GM04503 (cell line): ENCODE measurements around the gene FHIT.

Experiments
- DNase-seq: peaks from one replicate; pipeline ENCODE4 v3.0.0-alpha.2; 2012; ENCODE audit warnings: low read depth

The FHIT gene

GRCh38 chr3:60325610-60326170 is 925.6 kb downstream of the FHIT start:
- no peak for DNase-seq

DNA sequence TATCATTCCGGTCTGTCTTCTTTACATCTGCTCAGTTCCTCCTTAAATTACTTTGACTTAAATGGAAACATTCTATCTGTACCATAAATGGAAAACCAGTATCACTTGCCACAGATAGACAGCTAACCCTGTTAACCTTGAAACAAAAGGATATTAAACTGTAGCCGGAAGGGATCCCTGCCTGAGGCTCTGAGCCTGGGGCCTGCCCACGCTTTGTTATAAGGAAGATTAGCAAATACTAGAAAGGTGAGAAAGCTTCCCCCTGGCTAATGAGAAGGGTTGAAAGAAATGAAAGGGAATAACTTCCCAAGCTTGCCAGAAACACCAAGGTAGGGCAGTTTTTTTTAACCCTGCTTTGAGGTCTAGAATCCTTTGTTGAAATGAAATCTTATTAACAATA is 927.6 kb downstream of the FHIT start:
- no peak for DNase-seq

GRCh38 chr3:60323180-60323579 is 928.1 kb downstream of the FHIT start:
- DNase-seq, result no peak

- DNase-seq, result no peak
Observed at GRCh38 chr3:60322298-60322856, 928.9 kb downstream of the FHIT start.

GRCh38 chr3:60319179-60319858 is 931.9 kb downstream of the FHIT start:
- DNase-seq, result no peak

- DNase-seq, result peak; percentile 50
Observed at GRCh38 chr3:60316121-60316797, 935.0 kb downstream of the FHIT start.

DNA sequence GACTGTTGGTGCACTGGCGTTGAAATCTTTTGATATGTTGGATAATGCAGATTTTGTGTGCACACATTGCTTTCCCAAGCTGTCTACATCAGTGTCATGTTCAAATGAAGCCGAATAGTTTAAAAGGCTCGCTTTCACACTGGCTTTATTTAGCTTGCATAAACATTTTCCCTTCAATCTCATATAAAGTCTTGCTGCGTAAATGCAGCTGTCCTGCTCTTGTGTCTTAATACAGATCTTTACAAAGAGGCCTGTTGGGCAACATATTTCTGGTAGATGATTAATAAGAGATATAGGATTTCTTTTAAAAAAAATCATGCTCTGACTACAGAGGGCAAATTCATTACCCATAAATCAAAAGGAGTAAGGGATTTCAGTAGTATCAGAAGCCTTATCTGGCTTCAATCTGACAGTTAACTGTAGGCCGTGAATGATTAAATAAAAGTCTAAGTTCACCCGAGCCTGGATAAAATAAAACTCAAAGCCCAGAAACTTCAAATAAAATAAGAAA is 937.2 kb downstream of the FHIT start:
- no peak for DNase-seq

DNA sequence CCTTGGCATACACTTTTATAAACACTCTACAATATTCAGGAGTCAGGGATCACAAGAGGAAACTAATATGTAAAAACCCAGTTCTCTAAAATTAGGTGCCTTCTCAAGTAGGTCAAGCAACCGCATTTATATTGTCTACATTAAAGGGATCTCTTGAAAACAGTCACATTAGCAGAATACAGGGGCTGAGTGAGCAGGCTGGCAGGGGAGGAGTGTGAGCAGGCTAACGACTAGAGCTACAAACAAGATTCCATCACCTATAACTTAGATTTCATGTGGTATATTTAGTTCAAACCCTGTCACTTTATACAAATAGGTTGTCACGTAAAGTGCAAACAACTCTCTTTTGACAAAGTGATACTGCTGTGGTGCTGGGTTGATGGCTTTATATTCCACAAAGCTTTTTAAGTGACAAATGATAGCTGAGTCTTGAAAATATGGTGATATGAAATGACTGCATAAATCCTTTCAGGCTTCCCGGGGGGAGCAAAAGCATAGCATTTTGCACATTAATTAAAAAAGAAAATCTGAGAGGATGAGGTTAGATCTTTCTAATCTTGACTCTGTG is 937.9 kb downstream of the FHIT start:
- no peak for DNase-seq

DNA sequence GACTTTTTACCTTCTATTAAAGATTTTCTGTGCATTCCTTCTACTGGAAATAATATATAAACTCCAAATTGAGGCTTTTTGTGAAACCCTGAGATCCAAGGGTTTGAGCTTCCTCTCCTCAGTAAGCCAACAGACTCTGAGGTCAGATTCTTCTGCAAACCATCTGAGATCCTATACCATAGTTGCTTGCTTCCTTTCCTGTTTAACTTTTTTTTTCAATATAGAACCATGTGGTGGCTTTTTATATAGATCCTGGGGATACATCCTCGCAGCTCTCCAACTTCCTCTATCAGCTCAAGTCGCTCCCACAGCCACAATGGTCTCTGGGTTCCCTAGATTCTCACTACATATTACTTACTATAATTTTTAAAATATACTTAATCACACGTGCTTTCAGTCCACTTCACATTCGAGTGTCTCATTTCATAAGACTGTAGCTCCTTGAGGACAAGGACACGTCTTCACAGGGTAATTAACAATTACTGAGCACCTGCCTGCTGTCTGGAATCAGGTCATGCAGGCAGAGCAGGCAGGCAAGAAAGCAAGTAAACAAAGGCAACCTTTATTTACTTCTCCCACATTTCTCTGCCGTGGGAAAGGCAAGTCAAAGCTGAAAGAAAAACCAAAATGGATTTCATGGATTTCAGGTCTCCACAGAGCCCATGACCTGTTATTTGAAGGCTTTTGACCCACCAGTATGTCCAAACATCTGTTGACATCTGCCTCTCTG is 941.5 kb downstream of the FHIT start:
- DNase-seq, result no peak

DNA sequence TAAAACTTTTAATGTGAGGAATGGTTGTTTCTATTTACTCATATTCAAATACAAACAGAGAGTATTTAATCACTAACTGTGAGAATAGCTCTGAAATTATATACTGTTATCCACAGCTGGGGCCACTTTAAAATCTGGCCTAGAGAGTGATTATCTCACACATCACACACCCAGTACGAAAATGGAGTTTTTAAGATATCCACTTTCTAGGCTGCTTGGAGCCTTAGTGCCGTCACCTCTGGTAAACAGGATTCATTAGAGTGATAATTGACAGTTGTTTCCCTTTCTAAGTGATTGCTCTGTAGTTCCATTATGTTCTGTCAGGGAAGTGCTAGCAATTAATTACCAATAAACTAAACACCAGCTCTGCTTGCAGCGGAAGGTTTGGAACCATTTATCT is 942.4 kb downstream of the FHIT start:
- DNase-seq, result no peak

DNA sequence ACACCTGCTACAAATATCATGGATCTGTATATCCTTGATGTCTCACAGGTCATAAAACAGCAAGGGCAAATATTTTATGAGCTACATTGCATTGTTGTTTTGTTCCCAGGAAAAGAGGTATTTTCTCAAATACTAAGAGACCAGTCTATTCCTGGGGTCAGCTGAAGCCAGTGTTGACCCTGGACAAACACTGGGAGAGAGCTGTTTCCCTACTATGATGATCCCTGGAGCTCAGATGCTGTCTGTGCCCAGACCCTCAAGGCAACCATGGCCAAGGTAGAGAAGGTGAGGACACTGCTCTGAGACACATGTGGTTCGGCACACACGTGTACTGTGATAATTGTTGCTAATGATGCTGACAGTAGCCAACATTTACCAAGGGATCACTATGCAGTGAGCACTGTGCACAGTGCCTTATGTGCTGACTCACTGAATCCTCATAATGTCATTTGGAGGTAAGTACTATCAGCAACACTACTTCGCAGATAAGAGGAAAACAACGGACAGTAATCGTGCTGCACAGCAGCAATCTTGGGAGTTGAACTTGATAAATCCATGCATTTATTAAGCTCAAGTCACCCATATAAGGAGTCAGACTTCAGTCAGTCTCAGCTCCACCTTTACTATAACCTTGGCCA is 943.6 kb downstream of the FHIT start:
- no peak for DNase-seq

GRCh38 chr3:60304112-60304511 is 947.1 kb downstream of the FHIT start:
- DNase-seq, result peak; percentile 57

- DNase-seq, result no peak
Observed at GRCh38 chr3:60303160-60303559, 948.1 kb downstream of the FHIT start.

DNA sequence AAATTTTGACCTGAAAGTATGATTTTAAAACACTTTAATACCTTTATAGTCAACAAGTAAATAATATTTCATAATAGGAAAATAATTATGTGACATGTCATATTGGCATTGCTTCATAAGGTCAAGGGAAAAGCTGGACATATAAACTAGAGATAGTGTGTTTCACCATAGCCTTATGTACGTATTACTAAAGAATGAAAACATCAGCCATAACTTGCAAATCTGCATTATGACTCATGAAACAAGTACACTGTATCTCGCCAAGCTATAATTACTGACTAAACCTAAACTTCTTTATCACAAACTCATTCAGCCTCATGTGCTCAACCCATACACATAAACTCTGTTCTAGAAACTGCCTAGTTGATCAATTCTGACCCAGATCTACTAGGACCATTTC is 950.1 kb downstream of the FHIT start:
- peak; percentile 65 for DNase-seq

- no peak for DNase-seq
Observed at GRCh38 chr3:60298141-60298540, 953.1 kb downstream of the FHIT start.

DNA sequence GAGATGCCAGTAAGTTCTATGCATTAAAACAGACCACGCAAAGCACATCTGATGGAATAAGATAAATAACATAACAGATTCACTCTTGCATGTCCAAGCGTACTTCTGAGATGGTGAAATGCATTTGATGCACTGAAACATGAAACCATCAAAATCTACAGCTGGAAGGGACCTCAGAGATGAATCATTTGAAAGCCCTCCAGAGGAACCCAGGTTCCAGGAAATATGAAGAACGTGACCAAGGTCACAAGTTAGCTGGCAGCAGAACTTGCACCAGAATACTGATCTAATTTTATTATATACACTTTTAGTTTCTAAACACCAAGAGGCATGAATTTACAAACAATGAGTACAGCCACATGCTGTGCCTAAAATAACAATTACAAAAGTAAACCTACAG is 957.1 kb downstream of the FHIT start:
- DNase-seq, result no peak

DNA sequence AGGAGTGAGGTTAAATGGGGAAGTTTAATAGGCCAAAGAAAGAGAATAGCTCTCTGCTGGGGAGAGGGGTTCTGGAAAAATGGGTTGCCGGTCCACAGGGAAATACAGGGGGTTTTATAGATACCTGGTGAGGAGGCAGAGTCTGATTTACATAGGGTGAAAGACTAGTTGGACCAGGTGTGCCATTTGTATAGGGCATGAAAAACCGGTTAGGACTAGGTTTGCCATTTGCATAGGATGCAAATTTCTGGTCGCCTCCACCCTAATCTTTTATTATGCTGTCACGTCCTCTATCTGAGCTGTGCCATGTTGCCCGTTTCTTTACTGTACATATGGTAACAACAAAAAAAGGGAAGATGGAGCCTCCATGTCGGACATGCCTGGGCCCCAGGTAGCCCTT is 960.1 kb downstream of the FHIT start:
- no peak for DNase-seq

DNA sequence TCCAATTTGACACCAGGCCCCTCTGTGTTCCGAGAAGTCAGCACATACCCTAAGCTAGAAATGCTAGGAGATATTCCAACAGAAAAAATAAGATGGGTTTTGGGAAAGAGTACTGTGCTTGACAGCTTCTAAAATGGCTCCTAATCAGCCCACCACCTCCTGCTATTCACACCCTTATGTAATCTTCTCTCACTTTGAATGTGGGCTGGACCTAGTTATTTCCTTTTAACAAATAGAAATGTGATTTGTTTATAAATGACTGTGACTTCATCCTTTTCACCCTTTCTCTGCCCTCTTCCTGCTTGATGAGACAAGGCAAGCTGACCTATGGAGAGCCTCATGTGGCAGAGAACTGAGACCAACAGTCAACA is 961.1 kb downstream of the FHIT start:
- DNase-seq, result no peak

DNA sequence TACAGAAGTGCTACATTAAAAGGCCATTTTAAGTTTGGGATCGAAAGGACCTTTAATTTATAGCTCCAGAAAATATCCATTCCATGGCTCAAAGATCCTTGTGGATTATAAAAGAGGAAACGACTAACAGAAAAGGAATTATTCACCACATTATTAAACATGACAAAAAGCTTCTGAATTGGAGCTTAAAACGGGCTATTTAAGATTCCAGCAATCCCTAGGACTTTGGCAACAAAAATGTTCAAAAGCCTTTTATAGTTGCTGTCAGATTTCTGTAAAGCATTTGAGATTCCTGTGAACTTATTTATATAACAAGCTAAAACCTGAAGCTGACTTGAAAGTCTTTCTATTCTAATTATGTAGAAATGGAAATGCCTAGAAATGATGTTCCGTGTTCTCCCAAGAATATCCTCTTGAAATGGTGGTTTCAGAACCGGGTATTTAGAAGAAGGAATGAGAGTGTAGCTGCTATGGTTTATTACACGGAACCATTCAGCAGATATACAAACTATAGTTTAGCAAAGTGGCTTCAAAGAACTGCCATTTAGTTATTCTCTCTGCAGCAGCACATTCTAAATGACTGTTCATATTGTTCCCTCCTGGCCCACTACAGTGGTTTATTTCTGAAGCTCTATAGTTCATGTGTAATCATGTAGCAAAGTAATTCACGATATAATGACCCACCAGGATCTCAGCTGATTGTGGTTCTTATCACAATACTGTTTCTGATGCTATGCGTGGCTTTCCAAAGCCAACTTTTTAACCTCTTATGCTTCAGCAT is 961.7 kb downstream of the FHIT start:
- DNase-seq, result peak; percentile 34

DNA sequence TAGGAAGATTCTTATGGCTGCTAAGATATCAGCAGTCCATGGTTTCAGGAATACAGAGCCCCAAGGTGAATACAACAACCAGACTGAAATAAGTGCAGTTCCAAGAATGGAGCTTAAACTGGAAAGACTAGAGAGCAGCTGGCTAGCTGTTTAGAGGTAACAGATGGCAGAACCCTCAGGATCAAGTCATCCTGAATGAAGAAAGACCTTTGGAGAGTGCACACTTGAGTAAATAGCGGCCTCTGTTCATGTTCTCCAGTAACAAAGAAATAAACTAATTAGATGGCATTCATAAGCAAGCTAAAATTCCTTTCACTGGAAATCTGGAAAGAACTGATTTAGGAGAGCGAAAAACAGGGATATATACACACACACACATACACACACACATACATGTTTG is 968.4 kb downstream of the FHIT start:
- no peak for DNase-seq

DNA sequence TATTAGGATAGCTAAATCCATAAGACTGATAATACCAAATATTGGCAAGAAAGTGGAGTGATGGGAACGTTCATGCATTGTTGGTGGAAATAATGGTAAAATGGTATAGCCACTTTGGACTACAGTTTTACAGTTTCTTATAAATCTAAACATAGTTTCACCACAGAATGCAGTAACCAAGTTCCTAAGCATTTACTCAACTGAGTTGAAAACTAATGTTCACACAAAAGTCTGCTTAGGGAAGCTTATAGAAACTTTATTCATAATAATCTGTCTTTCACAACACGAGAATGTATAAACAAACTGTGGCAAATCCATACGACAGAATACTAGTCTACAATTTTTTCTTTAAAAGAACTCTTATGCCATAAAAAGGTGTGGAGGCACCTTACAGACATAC is 969.3 kb downstream of the FHIT start:
- no peak for DNase-seq
